Duodenal mucosa (tissue), 2 donors: Measurements from ENCODE around the gene HEMGN.
"Not testable (repeated sequence)": the region's sequence is repeated elsewhere in the genome, so short reads cannot be mapped to it uniquely, and the experiment has no call there.

Experiments
- H3K27ac ChIP-seq: one replicate; pipeline ENCODE4 v1.7.0; 2013; ENCODE audit warnings: low read depth, low read length
- H3K27me3 ChIP-seq, 2 donors: one replicate each; pipeline ENCODE4 v1.7.0; 2013; ENCODE audit warnings: low read length in 2 of 2, control low read depth in 1 of 2; ENCODE audit not compliant: insufficient read depth in 2 of 2, control insufficient read depth in 1 of 2
- H3K36me3 ChIP-seq, 2 donors: one replicate each; pipeline ENCODE4 v1.7.0; 2013; ENCODE audit warnings: low read length in 2 of 2, control low read depth in 1 of 2; ENCODE audit not compliant: insufficient read depth in 2 of 2, control insufficient read depth in 1 of 2
- H3K4me1 ChIP-seq, 2 donors: one replicate each; pipeline ENCODE4 v1.7.0; 2013; ENCODE audit warnings: low read length in 2 of 2, control low read depth in 1 of 2; ENCODE audit not compliant: insufficient read depth in 2 of 2, control insufficient read depth in 1 of 2
- H3K4me3 ChIP-seq, 2 donors: one replicate each; pipeline ENCODE4 v1.7.0; 2013; ENCODE audit warnings: low read length in 2 of 2, low read depth in 1 of 2
- H3K9ac ChIP-seq, 2 donors: one replicate each; pipeline ENCODE4 v1.7.0; 2013; ENCODE audit warnings: low read length in 2 of 2, low read depth in 1 of 2
- H3K9me3 ChIP-seq, 2 donors: one replicate each; pipeline ENCODE4 v1.7.0; 2013; ENCODE audit warnings: low read length in 2 of 2, control low read depth in 1 of 2; ENCODE audit not compliant: control insufficient read depth in 1 of 2

HEMGN gene

DNA sequence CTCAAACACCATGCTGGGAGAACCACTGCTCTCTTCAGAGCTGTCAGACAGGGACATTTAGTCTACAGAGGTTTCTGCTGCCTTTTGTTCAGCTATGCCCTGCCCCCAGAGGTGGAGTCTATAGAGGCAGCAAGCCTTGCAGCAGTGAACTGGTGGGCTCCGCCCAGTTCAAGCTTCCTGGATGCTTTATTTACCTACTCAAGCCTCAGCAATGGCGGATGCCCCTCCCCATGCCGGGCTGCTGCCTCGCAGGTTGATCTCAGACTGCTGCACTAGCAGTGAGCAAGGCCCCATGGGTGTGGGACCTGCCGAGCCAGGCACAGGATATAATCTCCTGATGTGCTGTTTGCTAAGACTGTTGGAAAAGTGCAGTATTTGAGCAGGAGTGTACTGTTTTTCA is 12.9 kb upstream of the HEMGN start:
- H3K9me3 ChIP-seq, H3K27ac ChIP-seq, H3K4me3 ChIP-seq, H3K27me3 ChIP-seq, H3K9ac ChIP-seq, H3K36me3 ChIP-seq, H3K4me1 ChIP-seq: not testable (repeated sequence)

DNA sequence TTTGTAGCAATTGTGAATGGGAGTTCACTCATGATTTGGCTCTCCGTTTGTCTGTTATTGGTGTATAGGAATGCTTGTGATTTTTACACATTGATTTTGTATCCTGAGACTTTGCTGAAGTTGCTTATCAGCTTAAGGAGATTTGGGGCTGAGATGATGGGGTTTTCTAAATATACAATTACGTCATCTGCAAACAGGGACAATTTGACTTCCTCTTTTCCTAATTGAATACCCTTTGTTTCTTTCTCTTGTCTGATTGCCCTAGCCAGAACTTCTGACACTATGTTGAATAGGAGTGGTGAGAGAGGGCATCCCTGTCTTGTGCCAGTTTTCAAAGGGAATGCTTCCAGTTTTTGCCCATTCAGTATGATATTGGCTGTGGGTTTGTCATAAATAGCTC is 9.1 kb upstream of the HEMGN start:
- not testable (repeated sequence) for H3K9me3 ChIP-seq, H3K9ac ChIP-seq, H3K27ac ChIP-seq, H3K4me1 ChIP-seq, H3K36me3 ChIP-seq, H3K27me3 ChIP-seq, H3K4me3 ChIP-seq

DNA sequence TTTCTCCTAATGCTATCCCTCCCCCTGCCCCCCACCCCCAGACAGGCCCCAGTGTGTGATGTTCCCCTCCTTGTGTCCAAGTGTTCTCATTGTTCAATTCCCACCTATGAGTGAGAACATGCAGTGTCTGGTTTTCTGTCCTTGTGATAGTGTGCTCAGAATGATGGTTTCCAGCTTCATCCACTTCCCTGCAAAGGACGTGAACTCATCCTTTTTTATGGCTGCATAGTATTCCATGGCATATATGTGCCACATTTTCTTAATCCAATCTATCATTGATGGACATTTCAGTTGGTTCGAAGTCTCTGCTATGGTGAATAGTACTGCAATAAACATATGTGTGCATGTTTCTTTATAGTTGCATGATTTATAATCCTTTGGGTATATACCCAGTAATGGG is 7.5 kb upstream of the HEMGN start:
- H3K4me1 ChIP-seq, H3K27ac ChIP-seq, H3K36me3 ChIP-seq, H3K9me3 ChIP-seq, H3K4me3 ChIP-seq, H3K9ac ChIP-seq, H3K27me3 ChIP-seq: not testable (repeated sequence)

DNA sequence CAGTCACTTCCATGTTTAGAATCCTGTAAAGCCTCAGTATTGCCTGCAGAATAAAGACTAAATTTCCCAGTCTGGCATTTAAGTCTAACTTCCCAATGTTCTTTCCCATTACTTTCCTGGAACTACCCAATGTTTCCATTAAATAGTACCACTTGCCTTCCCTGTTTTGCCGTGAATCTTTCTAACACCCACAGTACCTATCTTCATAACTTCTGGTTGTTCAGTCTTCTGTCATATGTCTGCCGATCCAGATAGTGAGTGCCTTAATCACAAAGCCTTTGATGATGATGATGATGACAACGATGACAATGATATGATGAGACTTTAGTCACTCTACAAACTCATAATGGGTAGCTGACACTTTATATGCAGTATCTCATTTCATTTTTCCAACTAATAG is 6.6 kb upstream of the HEMGN start:
- Histone ChIP-seq H3K4me3 (no peak overlapping the region), H3K27me3 (no peaks in the 10 kb centered on the region), H3K9ac (no peak overlapping the region), H3K4me1 (no peaks in the 10 kb centered on the region), H3K9me3 (no peaks in the 10 kb centered on the region), H3K27ac (no peak overlapping the region), H3K36me3 (no peaks in the 10 kb centered on the region)

DNA sequence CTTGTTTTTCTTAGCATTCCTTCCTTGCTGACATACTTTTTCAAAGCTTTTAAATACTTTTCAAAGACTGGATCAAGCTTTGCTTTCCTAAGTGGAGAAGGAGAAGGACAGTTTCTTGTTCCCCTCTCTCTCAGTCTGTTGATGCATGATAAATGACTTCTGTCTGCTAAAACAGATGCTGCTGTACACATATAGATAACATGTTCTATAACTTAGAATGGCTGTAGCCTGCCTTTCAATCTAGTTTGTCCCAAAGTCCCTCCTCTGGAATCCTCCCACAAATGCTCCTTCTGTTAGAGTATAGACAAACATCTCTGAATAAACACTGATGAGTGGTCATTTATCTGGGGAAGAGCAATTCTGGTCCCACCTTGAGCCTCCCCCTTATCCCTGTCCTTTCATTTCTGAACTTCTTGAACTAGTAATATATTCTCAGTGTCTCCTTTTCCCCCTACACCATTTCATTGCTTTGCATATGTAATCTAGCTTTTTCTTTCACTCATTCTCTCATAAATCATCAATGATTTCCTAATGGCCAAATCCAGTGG is 5.4 kb upstream of the HEMGN start:
- Histone ChIP-seq H3K27me3 (no peaks in the 10 kb centered on the region), H3K36me3 (no peaks in the 10 kb centered on the region), H3K9ac (no peak overlapping the region), H3K27ac (no peak overlapping the region), H3K4me1 (no peaks in the 10 kb centered on the region), H3K4me3 (no peak overlapping the region), H3K9me3 (no peaks in the 10 kb centered on the region)

DNA sequence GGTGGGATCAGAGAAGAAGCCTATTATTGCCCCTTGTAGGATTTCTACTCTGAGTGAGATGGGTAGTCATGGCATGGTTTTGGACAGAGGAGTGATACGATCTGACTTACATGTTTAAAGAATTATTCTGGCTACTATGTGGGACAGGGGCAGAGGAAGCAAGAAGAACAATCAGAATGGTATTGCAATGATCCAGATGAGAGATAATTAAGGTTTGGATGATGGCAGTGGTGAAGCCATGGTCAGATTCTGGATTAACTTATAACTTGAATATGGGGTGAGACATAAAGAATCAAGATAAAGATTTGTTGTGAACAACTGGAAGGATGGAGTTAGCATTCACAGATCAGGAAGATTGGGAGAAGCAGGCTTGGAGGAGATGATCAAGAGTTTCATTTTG is 3.4 kb upstream of the HEMGN start:
- Histone ChIP-seq H3K9me3 (no peaks in the 10 kb centered on the region), H3K27ac (no peak overlapping the region), H3K4me3 (no peak overlapping the region), H3K9ac (no peak overlapping the region), H3K27me3 (peaks cover 0 to 3% of the 10 kb centered on the region in 2 donors), H3K4me1 (no peaks in the 10 kb centered on the region), H3K36me3 (no peaks in the 10 kb centered on the region)

DNA sequence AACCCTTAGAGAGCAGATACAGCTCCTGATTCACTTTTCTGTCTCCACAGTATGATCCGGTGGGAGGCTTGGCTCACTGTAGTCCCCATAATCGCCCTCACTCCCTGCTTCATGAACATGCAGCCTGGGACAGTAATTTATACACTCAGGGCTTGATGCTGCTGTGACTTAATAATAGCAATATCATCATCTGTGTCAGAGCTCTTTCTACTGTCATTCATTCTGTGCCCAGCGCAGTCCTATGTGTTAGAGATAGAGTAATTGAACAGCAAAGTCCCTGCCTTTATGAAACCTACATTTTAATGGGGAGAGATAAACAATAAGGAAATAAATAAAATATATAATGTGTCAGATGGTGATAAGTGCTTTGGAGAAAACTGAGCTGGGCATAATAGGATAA is 2.8 kb upstream of the HEMGN start:
- Histone ChIP-seq H3K9ac (no peak overlapping the region), H3K36me3 (no peaks in the 10 kb centered on the region), H3K4me1 (no peaks in the 10 kb centered on the region), H3K4me3 (no peak overlapping the region), H3K27ac (no peak overlapping the region), H3K9me3 (no peaks in the 10 kb centered on the region), H3K27me3 (peaks cover 0 to 9% of the 10 kb centered on the region in 2 donors)

DNA sequence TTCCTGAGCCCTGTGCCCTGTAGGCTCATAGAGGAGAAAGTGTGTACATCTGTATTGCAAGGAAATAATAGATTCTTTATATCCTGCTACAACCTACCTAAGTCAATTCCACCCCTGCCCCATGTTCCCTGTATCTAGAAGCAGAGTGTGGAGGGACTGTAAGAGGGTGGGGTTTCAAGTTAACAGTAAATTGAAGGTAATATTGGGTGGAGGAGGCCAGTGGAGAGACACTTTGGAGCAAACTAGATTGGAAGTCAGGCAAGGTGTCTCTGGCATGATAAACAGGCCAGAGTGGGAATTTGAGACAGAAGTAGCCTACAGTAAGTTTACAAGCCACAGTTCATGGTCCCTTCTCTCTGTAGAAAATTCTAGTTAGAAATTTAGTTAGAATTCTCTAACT is 2.3 kb upstream of the HEMGN start:
- Histone ChIP-seq H3K4me1 (no peaks in the 10 kb centered on the region), H3K36me3 (no peaks in the 10 kb centered on the region), H3K27me3 (peaks cover 0 to 14% of the 10 kb centered on the region in 2 donors), H3K27ac (no peak overlapping the region), H3K9me3 (no peaks in the 10 kb centered on the region), H3K9ac (no peak overlapping the region), H3K4me3 (no peak overlapping the region)

DNA sequence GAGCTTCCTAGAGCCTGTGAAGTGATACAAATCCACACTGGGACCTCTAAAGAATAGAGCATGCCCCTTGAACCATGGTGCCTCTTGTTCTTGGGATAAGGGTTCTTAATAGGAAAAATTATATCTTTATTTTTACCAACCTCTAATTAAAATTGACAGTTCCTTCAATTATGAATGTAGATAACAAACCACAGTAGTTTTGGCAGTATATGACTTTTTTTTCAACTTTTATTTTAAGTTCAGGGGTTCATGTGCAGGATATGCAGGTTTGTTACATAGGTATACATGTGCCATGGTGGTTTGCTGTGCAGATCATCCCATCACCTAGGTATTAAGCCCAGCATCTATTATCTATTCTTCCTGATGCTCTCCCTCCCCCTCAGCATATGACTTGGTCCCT is 974 bp downstream of the HEMGN start:
- no peaks in the 10 kb centered on the region for H3K36me3 ChIP-seq
- no peaks in the 10 kb centered on the region for H3K4me1 ChIP-seq
- H3K9me3 ChIP-seq = no peaks in the 10 kb centered on the region
- no peak overlapping the region for H3K4me3 ChIP-seq
- H3K9ac ChIP-seq = no peak overlapping the region
- H3K27me3 ChIP-seq = peaks cover 4 to 17% of the 10 kb centered on the region in 2 donors
- H3K27ac ChIP-seq = no peak overlapping the region

DNA sequence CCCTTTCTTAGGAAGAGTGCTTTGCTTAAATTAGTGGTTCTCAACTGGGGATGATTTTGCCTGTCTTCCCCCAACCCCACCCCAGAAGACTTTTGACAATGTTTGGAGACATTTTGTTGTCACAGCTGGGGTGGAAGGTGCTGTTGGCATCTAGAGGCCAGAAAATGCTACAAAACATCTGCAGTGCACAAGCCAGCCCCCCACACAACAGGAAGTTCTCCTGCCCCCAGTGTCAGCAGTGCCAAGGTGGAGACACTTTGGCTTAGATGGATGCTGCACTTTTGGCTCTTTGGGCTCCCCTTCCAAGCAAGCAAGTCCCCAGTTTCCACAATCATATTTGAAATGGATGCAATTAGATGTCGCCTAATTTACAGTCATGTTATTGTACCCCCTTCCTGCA is 2.7 kb downstream of the HEMGN start:
- Histone ChIP-seq H3K4me1 (no peaks in the 10 kb centered on the region), H3K9me3 (no peaks in the 10 kb centered on the region), H3K4me3 (no peak overlapping the region), H3K27ac (no peak overlapping the region), H3K9ac (no peak overlapping the region), H3K36me3 (no peaks in the 10 kb centered on the region), H3K27me3 (peaks cover 4 to 17% of the 10 kb centered on the region in 2 donors)
